Kidney tubule cell (primary cell): Measurements from ENCODE around the gene DDX49.

Source experiments
- DNase-seq: peaks from one replicate; pipeline ENCODE4 v3.0.0-alpha.2; 2018; ENCODE audit warnings: low spot score

DDX49 gene

GRCh38 chr19:18919086-18919899 lies at the start of gene DDX49, which contains the start of gene COPE:
Gene DDX49 (plus strand): TSS chr19:18919715. CDS start chr19:18919742, 27 bp downstream.
Gene COPE (minus strand): TSS chr19:18919387. CDS start chr19:18919348, 39 bp downstream.
- DNase-seq: peak; percentile 100

- no peak for DNase-seq
Observed at GRCh38 chr19:18869781-18870530, 49.6 kb upstream of the DDX49 start.

- DNase-seq: no peak
Observed at GRCh38 chr19:18870531-18871172, 48.9 kb upstream of the DDX49 start.

GRCh38 chr19:18871543-18871942 lies 48.0 kb upstream of the DDX49 start:
- no peak for DNase-seq

- DNase-seq: no peak
Observed at GRCh38 chr19:18875726-18876125, 43.8 kb upstream of the DDX49 start.

DNA sequence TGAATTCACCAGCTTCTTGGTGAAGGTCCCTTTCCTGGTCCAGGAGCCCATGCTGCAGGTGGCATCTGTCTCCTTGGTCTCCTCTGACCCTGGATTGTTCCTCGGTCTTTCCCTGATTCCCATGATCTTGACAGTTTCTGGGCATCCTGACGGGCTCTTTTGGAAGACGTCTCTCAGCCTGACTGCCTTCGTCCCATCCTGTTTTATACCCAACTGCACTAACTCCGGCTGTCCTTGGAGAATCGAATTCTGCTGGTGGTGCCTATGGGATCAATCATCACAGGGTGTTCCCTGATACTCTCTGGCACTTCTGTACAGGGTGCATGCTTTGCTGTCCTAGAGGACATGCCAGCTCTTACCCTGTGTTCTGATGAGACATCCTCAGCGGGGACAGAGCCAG lies 42.6 kb upstream of the DDX49 start:
- no peak for DNase-seq

DNA sequence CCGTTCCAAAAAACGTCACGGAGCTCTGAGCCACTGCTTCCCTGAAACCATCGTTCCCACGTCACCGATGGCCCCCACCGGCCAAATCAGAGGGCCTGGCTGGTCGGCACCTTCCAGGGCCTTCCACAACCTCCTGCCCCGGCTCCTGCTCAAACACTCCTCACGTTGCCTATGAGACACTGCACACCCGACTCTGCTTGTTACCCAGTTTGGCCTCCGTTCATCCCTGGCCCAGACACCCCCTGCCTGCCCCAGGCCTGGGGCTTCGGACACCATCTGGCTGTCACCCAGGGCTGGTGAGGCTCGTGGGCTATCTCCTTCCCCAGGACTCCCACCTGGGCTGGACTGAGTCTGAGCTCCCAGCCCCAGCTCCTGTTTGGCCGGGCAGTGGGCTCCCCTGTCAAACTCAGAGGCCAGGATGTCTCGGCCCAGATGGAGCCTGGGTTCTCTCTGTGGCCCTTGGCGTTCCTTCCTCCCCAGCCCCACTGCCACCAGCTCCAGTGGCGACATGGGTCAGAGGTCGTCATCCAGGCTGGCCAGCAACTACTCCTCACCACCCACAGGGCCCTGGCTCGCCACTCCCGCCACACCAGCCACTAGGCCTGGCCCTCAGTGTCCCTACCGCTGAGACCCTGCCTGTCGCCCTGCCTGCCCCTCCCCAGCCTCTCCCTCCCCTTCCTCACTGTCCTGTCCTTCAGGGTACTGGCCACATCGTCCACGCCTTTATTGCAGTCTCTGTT lies 41.3 kb upstream of the DDX49 start:
- no peak for DNase-seq

- no peak for DNase-seq
Observed at GRCh38 chr19:18878858-18879578, 40.5 kb upstream of the DDX49 start.

DNA sequence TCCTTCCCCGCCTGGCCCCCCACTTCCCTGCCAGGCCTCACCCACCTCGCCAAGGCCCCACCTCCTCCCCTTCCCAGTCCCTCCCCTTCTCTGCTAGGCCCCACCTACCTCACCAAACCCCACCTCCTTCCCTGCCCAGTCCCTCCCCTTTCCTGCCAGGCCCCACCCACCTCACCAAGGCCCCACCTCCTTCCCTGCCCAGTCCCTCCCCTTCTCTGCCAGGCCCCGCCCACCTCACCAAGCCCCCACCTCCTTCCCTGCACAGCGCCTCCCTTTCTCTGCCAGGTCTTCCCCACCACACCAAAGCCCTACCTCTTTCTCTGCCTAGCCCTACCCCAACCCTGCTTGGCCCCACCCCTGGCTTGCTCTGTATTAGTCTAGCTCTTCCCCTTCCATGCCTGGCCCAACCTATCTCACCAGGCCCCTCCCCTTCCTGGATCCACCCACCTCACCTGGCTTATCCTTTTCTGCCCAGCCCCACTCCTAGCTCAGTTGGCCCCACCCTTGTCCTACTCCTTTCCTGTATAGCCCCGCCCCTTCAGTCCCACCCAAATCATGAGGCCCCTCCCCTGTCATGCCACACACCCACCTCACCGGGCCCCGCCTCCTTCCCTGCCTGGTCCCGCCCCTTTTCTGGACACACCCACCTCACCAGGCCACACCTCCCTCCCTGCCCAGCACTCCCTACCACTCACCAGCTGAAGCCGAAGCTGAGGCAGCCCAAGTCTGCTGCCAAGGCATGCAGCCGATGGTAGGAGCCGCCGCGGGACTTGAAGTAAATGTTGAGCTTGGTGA lies 39.7 kb upstream of the DDX49 start:
- peak; percentile 20 for DNase-seq

DNA sequence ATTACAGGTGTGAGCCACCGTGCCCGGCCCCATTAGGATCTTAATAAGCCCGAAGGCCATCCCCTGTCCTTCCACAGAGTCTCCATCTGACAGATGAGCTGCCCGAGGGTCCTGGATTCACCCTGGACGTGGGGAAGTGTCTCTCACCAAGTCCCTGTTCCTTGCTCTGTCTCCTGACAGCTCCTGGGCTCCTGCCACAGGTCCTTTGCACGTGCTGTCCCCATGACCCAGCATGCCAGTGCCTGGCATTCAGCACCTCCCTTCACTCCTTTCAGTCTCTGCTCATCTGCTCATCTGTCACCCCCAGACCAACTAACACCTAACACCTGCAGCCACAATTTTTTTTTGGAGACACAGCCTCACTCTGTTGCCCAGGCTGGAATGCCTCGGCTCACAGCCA lies 38.0 kb upstream of the DDX49 start:
- DNase-seq: no peak

GRCh38 chr19:18883526-18884304 lies 35.8 kb upstream of the DDX49 start:
- no peak for DNase-seq

DNA sequence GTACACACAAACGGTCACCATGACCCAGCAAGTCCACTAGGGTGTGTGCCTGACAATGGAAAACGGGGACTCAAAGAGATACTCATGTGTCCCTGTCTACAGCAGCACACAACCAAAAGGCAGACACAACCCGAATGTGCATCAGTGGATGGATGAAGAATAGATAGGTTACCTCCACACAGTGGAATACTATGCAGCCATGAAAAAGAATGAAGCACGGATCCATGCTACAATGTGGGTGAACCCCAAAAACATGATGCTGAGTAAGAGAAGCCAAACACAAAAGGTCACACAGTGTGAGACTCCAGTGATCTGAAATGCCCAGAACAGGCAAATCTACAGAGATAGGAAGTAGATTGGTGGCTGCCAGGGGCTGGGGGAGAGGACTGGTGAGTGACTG lies 32.5 kb upstream of the DDX49 start:
- DNase-seq: no peak

DNA sequence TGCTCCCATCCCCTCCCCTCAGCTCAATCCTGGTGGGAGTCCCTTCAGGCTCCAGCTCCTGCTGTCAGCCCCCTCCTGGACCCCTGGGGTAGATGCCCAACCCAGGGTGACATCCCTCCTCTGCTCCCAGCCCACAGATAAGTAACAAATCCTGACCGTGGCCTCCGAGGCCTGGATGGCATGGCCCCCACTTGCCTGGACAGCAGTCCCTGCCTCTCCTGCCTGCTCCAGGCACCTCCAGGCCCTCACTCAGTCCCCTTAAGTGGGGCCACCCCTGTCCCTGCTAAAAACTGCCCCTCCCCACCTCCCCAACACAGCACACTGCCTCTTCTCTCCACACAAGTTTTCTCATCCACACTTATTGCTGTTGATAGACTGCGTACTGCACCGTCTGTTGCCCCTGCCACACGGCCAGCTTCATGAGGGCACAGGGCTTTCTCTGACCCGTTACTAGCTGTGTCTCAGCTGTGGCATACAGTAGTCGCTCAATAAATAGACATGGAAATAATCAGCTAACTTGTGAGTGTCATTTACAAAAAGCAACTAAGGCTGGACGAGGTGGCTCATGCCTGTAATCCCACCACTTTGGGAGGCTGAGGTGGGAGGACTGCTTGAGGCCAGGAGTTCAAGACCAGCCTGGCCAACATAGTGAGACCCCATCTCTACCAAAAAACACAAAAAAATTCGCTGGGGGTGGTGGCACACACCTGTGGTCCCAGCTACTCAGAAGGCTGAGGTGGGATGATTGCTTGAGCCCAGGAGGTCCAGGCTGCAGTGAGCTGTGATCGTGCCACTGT lies 29.4 kb upstream of the DDX49 start:
- DNase-seq: no peak

GRCh38 chr19:18893587-18894253 lies 25.8 kb upstream of the DDX49 start:
- no peak for DNase-seq

- DNase-seq: no peak
Observed at GRCh38 chr19:18894254-18895037, 25.1 kb upstream of the DDX49 start.

DNA sequence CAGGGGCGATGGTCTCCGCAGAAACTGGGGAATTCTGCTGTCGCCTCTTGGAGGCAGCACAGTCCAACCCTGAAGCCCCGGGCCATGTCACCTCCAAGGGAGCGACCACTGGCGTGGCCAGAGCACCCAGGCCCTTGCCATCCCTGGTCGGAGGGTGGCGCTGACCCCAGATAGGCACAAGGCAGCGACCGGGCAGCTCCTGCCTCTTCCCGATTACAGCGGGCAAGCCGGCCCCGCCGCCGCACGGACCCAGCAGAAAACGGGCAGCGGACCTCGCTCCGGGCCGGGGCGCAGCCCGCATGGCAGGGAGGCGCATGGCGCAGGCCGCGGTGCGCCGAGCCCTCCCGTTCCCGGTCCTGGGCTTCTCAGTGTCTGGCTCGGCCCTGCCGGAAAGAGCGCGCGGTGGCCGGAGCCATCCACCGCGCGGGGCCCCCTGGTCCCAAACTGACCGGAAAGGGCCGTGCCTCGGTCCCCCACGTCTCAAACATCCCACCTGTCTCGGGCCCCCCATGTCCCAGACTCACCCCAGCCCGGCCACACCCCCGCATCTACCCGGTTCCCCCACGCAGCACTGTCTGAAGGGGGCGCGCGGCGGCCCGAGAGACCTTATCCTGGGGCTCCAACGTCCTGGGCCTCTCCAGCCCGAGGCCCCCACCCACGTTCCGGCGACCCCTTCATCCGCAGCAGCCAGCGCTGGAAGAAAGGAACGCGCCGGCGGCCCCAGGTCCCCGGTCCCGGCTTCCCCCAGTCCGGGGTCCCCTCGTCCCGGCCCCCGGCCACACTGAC lies 24.3 kb upstream of the DDX49 start:
- peak; percentile 67 for DNase-seq
